HG03520 (cell line): Measurements from ENCODE around the gene AGPAT3.

Experiments
- ATAC-seq: cut with Tn5 transposase; IDR thresholded peaks from one replicate; pipeline ENCODE4 v1.9.1; 2021; ENCODE audit warnings: mild to moderate bottlenecking, moderate library complexity; ENCODE audit not compliant: unreplicated experiment

The AGPAT3 gene

DNA sequence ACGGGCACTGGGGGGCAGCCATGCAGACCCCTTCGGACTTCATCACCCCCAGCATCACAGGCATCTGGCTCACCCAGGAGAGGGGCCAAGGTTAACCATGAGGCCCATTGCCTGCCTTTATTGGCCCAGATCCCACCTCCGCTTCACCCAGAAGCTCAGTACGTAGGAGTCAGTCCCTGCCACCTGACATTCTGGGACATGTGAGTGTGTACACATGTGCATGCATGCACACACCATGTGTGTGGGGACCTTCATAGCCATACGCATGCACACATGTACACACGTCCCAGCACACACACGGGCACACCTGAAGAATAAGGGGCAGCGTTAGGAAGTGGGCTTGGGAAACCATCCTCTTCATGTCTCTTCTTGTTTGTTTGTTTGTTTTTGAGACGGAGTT is 123.0 kb downstream of the AGPAT3 start:
- ATAC-seq = no peak

DNA sequence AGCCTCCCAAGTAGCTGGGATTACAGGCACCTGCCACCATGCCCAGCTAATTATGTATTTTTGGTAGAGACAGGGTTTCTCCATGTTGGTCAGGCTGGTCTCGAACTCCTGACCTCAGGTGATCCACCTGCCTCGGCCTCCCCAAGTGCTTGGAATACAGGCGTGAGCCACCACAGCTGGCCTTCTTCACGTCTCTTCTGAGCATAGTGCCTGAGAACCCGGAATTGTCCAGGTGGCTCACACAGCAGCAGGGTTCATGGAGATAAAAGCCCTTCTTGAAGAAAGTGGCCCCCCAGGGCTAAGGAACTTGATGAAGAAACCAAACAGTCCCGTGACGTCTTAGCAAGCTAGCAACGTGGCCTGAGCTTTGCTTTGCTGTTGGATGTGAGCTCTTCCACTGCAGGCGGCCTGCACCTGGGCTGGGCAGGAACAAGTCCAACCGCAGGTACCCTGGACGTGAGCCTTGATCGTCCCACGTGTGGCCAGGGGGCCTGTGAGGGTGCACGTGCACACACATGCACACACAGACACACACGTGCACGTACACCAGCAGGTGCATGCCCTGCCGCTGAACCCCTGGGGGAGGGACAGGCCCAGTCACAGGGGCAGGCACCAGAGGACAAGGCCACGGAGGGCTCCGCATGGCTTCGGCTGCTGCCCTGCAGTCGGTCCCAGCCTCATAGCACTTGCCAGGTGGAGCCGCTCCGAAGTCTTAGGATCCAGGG is 123.6 kb downstream of the AGPAT3 start:
- ATAC-seq = no peak

DNA sequence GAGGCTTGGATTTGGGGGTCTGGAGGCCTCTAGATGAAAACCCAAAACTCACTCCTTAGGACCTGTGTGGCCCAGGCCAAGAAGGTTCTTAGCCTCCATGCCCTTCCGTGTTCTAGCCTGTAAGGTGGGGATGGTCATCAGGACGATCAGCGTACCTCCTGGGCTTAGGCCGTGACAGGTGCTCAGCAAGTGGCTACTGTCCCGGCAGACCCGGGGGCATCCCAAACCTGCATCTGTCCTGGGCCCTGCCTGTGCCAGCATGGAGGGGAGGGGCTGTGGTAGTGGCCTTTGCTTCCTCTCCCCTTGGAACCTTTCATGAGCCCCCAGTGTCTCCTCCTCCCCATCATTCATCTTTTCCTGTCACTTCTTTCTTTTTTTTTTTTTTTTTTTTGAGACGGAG is 124.4 kb downstream of the AGPAT3 start:
- ATAC-seq = no peak

DNA sequence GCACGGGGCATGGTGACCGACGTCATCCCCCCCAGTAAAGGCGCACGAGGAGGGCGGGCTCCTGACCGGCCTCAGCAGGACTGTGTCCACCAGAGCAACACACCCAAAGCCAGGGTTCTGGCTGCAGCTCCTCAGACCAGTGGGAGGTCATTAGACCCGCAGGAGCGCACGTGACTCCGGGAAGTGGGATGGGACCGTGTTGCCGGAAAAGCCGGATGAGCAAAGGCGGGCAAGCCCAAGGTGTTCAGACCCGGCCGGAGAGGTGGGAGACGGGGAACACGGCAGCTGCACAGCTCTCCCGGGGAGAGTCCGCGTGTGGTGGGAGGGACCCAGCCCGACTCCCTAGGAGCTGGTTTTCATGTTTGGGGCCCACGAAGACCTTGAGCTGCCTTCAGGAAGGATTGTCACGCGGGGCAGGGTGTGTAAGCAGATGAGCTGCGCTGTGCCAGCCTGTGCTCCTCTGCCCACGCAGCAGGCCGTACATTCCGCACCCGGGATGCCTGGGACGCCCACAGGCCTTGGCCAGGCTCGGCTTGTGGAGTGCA is 126.5 kb downstream of the AGPAT3 start:
- ATAC-seq = no peak

DNA sequence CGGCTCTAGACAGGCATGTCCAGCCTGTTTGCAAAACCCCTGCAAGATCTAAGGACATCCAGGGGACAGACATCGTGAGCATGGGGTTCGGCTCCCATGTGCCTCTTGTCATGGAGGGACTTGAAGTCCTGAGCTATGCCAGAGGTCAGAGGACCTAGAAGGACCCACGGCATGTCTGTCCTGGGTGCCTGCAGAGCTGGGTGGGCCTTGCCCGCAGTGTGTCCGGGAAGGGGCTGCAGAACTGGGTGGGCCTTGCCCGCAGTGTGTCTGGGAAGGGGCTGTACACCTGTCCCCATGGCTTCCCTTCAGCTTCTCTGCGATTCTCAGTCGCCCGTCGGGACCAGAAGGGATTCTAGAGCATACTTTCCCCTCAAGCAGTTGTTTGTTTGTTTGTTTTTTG is 127.1 kb downstream of the AGPAT3 start:
- ATAC-seq = no peak

DNA sequence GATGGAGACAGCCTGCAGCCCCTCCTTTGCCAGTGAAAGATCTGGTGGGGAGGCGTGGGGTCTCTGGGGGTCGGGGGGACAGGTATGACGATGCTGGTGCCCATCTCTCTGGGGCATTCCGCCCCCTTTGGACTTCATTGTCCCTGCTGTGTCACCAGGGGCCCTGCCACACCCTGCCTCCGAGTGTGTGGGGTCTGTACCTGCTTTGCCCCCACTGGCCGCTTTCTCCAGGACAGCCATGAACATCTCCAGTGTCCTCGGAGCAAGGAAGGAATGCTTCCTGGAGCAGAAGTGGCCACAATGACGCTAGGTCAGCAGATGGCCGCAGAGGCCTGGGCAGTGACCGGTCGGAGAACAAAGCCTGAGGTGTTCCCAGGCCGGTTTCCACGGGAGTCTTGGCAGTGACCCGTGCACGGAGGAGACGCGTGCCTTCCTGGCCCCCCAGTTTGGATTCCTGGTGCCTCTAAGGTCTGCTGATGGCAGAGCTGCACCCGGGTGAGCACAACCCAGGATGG is 128.5 kb downstream of the AGPAT3 start:
- ATAC-seq = no peak

DNA sequence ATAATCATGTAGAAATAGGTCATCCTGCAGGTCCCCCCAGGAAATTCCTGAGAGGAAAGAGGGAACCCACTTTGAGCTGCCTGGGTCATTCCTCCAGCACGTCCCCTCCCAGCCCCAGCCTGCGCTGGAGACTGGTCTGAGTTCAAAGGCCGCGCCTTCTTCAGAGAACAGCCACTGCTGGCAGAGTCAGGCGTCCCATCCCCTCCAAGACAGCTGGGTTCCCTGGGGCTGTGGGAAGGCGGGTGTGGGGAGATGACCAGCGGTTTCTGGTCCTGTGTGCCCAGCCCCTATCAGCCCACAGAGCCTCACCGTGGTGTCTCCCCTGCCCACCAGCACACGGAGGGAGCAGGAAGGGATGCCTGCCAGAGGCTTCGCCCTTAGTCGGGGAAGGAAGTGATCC is 129.1 kb downstream of the AGPAT3 start:
- ATAC-seq = no peak

DNA sequence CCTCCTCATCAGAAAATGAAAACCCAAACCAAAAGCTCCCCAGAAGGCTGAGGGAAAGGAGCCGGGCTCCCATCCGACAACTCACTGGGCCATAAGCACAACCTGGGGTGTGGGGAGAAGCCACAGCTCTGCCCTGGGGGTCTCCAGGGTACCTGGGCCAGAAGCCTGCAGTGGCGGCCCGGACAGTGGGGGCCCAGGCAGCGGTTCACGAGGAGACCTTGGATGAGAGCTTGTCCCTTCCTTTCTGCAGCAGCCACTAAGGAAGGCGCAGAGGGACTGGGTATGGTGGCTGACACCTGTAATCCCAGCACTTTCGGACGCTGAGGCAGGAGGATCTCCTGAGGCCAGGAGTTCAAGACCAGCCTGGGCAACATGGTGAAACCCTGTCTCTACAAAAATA is 129.6 kb downstream of the AGPAT3 start:
- no peak for ATAC-seq

DNA sequence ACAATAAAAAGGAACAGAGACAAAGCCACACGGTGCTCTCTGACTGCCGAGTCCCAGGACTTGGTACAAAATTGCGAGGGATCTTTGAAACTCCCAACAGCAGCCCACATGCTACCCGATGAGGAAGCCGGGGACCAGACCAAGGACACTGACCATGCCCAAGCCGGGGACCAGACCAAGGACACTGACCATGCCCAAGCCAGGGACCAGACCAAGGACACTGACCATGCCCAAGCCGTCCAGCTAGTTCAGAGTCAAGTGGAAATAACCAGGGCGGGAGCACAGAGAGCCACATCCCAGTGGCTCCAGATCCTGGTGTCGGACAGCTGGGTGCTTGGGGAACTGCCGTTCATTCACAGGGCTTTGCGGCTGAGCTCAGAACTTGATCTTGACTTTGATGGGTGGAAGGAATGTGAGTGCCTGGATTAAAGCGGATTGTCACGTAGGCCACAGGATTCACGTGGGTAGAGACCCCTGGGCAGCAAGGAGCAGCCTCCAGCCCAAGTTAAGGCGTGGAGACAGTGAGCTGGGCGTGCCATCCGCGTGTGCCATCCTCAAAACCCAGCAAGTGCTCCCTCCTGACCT is 130.6 kb downstream of the AGPAT3 start:
- no peak for ATAC-seq

DNA sequence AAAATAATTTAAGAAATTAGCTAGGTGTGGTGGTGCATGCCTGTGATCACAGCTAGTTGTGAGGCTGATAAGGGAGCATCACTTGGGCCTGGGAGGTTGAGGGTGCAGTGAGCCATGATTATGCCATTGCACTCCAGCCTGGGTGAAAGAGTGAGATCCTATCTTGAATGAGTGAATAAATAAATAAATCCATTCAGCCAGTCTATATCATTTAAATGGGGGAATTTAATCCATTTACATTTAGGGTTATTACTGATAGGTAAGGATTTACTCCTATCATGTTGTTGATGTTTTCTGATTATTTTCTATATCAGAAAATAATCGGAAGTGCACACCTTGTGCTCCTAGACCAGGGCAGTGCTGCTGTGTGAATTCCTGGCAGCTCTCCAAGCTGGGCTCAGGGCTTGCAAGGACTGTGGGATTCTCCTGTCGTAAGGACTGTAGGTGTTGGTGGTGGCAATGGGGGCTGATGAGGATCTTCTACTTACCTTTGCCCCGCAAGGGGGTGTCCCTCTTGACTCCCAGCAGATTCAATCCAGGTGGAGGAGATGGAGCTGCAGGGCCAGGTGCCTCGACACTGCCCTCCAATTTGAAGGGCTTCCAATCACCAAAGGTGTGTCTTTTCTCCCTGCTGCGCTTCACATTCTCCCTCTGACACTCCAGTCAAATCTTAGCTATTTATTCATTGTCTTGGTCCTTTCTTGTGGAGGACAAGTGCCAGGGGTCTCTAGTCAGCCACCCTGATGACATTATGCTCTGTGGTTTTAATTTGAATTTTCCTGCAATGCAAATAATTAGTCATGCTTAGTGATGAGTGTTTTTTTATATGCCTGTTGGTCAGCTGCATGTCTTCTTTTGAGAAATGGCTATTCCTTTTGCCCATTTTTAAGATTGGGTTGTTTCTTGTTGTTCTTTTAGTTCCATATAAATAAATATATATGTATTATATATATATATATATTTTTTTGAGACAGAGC is 133.0 kb downstream of the AGPAT3 start:
- ATAC-seq = no peak

DNA sequence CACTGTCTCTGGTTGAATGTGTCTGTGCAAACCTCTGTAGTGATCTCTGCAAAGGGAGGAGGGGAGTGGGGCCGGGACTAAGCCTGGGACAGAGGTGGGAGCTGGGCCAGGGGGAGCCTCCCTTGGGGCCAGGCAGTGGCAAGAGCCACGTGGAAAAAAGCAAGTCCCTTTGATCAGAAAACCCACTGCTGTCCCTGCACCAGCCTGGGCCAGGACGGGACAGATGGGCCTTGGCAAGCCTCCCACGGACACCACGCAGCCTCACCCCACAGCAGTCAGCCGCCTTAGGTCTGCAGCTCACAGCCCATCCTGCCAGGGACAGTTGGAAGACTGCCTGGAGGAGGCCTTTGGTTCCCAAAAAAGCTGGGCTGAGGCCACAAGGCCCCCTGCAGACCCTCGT is 135.3 kb downstream of the AGPAT3 start:
- ATAC-seq = no peak

DNA sequence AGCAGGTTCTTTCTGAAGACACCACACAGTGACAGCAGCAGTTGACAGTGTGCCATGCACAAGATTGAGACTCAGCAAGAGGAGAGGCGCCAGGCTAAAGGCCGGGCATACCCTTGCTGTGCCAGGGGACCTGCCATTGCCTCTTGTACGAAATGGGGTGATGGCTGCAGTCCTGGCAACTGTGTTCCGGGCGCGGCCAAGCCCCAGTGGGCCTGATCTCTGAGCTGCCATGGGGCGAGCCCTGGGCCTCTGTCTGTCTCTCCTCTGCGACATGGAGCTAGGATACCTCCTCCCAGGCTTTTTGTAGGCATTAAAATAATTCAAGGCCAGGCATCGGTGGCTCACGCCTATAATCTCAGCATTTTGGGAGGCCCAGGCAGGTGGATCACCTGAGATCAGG is 137.5 kb downstream of the AGPAT3 start:
- no peak for ATAC-seq

DNA sequence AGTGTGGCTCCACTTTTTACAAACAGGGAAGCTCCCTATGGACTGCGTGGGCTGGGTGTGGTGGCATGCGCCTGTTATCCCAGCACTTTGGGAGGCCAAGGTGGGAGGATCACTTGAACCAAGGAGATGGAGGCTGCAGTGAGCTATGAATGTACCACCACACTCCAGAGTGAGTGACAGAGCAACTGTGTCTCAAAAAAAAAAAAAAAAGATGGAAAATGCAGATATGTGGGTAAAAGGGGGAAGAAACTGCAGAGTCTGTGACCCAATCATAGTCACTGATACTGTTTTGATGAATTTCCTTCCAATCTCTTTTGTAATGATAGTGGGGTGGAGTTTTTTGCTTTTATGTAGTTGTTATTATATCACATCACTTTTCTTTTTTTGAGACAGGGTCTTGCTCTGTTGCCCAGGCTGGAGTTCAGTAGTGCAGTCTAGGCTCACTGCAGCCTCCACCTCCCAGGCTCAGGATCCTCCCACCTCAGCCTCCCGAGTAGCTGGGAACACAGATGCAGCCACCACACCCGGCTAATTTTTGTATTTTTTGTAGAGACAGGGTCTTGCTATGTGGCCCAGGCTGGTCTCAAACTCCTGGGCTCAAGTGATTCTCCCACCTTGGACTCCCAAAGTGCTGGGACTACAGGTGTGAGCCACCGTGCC is 138.4 kb downstream of the AGPAT3 start:
- no peak for ATAC-seq

DNA sequence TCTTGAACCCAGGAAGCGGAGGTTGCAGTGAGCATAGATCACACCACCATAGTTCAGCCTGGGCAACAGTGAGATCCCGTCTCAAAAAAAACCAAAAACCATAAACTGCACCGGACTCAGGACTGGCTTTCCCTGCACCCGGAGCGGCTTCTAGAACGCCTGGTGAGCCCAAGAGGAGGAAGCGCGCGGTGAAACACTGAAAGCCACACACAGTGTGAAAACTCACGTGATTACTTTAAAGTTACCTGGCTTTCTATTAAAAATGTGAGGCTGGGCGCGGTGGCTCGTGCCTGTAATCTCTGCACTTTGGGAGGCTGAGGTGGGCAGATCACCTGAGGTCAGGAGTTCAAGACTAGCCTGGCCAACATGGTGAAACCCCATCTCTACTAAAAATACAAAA is 140.0 kb downstream of the AGPAT3 start:
- no peak for ATAC-seq

DNA sequence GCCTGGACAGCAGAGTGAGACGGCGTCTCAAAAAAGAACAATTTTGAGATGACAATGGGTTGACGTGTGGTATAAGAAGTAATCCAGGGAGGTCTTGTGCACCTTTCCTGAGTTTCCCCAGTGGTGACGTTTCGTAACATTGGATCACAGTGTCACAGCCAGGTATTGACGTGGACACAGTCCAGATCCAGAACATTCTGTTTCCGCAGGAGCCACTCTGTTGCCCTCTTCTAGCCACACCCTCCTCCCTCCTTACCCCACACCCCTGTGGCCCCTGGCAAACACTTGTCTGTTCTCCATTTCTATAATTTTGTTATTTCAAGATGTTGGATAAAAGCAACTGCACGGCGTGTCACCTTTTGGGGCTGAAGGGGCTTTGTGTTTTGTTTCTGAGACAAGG is 140.6 kb downstream of the AGPAT3 start:
- ATAC-seq = no peak

DNA sequence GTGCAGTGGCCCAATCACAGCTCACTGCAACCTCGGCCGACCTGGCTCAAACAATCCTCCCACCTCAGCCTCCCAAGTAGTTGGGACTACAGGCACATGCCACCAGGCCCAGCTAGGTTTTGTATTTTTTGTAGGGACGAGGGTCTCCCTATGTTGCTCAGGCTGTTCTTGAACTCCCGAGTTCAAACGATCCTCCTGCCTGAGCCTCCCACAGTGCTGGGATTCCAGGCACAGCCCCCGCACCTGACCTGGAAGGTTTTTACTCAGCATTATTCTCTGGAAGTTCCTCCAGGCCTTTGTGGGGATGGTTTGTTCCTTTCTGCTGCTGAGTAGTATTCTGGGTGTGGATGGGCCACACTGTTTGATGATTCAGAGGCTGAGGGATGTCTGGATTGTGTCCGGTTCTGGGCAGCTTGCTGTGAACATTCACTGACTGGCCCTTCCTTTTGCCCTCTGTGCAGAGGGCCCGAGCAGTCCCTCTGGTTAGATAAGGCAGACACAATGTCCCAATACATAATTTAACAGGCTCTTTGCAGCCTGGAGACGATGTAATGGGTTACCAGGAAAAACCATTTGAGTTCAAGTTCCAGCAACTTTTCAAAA is 141.1 kb downstream of the AGPAT3 start:
- no peak for ATAC-seq

DNA sequence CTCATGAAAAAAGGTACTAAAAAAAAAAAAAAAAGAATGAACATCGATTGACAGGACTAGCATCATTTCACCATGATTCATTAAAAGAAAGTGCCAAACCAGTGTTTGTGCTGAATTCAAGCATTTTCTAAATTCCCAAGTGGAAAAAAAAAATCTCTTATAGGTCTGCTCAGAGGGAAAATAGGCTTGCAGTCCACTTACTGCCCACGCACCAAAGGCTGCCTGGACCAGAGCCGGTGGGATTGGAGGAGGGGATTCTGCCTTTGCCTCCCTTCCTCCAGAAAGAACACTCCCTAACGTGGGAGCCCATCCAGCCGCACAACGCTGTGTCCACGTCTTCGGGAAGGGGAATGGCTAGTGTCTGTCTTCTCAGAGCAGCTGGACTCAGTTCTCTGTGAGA is 141.6 kb downstream of the AGPAT3 start:
- ATAC-seq = no peak

DNA sequence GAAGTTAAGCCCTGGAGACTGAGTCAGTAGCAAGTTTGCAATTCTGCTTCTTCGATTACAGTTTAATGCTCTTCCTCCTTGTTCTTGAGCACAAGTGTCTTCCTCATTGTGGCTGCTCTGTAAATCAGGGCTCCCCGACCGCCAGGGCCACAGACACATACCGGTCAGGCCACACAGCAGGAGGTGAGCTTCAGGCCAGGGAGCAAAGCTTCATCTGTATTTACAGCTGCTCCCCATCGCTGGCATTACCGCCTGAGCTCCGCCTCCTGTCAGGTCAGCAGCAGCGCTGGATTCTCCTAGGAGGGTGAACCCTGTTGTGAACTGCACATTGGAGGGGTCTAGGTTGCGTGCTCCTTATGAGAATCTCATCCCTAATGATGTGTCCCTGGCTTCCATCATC is 145.4 kb downstream of the AGPAT3 start:
- ATAC-seq = no peak

DNA sequence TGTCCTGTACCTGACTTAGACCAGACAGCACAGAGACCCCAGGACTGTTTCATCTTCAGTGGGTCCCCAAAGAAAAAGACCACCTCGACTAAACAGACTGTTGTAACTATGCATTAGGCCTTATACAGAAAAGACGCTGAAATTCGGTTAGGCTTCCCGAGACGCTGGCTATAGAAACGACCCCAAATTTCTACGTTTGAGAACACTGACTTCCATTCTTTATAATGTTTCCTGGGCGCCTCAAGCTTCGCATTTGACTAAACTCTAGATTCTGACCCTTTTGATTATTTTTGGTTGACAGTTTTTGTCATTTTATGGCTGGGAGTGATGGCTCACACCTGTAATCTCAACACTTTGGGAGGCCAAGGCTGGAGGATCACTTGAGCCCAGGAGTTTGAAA is 146.1 kb downstream of the AGPAT3 start:
- ATAC-seq = no peak
